Left renal cortex interstitium (tissue), 4 donors: ENCODE measurements around the gene CLDND1. TPM values are rescaled to one million over a fixed set of nuclear protein-coding genes. Genes with fewer than 3 reads are reported as not detected.

ENCODE experiments used
- DNase-seq, 4 donors: peaks; one replicate each; pipeline ENCODE4 v3.0.0-alpha.2; 2013; ENCODE audit warnings: low read depth in 4 of 4, low spot score in 2 of 4, missing footprints in 1 of 4
- polyA plus RNA-seq, 4 donors: library from polyadenylated mRNA; unstranded; fragments of 120-200 nt; gene quantifications; one replicate each; pipeline ENCODE4 v1.2.1, GENCODE V29; 2013; ENCODE audit not compliant: insufficient read length in 4 of 4

CLDND1 gene
- polyA plus RNA-seq, 4 donors = 139 to 181 (median 158) TPM

DNA sequence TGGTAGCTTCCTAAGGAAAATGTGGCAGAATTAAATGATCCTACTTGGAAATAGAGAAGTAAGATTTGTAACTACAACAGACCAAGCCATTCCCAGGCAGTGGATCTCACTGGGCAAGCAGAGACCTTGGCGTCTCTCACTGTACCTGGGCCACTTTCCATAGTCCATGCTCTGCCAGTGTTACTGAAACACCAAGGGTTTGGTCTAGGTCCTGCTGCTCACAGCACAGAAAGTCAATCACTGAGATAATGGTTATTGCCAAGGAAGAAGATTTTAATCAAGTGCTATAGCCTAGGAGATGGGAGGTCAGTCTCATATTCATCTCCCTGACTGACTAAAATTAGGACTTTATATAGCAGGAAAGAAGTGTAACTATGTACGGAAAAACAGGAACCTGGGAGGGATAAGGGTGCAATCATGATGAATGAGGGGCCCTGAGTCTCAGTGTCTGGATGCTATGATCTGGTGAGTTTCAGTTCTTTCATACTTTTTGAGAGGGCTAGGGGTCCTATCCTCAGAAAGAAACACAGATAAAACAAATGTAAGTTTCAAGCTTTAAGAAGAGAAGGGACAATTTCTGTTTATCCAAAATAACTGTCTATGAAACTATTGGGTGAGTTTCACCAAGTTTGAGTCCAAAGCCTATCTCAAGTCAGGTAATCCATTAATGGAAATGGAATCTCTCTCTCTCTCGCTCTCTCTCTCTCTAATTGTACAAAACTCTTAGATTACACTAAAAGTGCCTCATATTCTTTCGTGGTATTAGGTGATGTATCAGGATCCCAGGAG is 29.7 kb upstream of the CLDND1 start:
- no peak for DNase-seq

DNA sequence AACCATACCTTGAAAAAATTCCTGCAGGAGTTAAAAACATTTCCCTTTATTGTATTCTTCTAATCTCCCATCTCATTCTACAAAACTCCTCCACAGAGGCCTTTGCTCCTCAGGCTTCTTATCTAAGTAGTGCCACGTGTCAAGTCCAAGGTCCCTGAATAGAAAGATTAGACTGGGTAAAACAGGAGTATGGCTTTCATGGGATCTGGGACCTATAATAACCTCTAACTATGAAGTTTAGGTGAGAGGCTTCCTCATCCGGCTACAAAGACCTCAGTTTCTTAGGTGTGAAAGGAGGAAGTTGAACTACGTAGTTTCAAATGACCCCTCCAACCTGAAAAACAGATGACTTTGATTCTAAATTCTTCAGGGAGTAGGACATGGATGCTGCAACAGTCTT is 29.1 kb upstream of the CLDND1 start:
- DNase-seq = no peak

DNA sequence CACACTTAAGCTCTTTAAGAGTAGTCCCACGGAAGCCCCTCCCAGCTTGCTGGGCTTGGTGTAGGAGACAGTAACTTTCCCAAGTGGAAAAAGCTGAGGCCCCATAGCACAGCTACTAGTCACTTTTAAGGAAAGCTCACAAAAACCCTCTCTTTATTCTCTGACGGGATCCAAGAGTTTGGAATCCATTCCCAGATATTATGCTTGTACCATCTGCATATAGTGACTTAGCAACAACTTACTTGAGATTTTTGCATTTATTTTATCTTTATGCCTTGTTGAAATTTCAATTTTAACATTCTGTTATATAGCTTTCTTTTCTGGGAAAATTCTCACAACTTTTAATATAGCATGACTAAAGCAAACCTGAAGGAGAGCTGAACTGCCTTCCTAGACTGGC is 28.5 kb upstream of the CLDND1 start:
- no peak for DNase-seq

DNA sequence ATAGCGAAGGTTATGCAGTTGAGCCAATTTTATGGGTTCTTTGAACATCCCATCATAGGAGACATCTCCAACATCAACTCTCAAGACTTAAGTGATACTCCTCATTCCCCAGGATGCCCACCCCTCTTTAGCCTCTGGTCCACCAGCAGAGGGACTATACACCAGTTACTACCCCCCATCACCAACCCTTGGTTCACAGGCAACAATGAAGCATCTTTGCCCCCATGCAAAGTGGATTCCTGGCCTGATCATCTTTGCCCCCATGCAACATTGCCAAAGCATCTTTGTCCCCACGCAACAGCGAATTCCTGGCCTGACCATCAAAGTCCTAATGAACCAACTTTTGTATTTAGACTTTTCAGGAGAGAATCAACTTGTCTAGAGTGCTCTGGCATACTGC is 28.1 kb upstream of the CLDND1 start:
- no peak for DNase-seq

DNA sequence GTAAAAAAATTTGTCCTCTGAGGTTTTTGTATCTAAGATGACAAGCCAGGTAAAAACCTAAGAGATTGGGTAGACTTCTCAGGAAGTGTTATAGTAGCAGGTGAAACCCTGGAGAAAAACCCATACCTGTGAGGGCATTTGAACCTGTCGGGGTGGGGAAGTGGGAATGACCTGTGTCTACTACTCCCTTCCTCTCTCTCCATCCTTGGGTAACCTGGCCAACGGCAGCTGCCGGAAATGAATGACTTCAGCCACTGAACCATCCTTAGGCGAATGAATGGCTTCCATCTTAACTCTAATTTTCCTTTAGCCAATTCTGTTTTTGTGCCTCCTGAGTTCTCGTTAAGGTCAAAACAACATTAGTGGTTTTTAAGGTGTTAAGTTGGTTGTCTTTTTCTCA is 25.8 kb upstream of the CLDND1 start:
- no peak for DNase-seq

DNA sequence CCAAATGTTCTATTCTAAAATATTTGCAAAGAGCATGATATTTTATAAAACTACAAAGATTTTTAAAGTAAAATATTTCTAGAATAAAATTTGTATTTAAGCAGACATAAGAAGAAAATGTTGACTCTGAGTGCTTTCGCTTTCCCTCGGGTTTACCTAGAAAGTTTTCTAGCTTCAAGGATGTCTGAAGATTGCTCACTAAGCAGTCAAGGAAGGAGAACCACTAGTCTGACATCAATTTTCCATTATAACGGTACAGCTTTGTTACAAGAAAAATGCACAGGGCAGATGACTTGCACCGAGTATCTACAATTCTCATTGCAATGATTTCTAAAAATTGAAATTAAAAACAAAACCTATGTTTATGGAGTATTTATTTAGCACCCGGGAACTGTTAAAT is 23.2 kb upstream of the CLDND1 start:
- DNase-seq = no peak

DNA sequence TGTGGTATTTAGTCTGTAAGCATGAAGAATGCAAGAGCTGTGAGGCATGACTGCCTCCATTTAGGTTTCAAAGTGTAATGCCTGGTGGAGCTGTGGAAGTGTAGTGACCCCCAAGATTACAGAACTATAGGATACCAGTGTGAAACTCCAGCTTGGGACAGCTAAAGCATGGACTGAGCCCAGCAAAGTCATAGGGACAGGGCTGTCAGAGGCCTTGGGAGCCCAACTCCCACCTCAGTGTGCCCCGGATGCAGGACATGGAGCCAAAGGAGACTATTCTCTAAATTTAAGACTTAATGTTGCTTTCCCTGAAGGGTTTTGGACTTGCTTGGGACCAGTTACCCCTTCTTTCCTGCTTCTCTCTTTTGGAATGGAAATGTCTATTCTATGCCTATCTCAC is 19.9 kb upstream of the CLDND1 start:
- no peak for DNase-seq

DNA sequence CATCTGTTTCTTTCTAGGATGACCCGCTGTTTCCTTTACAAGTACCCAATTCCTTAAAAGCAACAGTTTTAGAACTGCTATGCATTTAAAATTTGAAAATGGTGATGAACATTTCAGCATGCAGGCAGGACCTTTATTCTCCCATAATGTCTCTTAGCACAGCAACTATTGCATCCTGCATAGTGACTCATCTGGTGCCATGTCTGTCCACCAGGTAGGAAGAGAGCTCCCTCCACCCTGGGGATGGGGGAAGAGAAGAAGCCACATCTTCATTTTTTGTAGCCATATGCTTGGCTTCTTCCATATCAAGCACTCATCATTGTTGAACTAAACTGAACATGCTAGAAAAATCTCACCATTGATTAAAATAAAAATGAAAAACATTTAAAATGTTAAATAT is 19.0 kb upstream of the CLDND1 start:
- no peak for DNase-seq

DNA sequence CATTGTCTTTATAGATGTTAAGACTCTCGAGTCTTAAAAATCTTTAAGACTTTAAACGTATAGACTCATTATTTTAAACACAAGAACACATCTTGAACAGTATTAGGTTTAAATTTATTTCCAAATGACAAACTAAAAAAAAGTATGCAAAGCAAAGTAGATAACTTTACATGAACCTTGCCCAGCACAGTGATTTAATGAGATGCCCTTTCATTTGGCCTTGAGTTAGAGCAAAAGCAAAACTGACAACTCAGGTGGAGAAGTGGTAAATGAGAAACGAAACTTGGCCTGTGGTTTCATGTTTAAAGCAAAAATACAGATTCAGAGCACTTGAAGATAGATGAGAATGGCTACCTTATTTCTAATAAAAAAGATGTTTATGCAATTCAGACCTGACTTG is 17.6 kb upstream of the CLDND1 start:
- DNase-seq = no peak

DNA sequence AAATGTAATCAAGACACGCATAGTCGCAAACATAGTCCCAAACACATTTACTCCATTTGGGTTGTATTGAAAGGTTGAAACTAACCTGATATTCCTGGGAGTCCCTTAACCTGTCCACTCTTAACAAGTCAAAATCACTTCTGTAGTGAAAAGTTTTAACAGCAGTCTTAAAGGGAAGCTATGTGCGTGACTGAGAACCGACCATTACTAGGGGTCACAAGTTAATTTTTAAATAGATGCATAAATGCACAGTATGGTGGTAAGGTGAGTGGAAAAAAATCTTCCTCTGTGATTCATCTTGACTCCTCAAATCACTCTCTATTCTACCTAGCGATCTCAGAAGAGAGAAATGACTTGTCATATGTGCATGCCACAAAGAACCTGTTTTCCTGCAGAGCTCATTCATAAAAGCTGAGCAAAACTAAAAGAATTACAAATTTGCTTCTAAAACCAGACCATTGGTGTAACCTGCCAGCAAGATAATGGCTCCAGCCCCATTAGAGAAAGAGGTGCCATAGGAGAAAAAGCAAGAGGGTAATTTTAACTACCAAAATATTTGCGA is 13.8 kb upstream of the CLDND1 start:
- no peak for DNase-seq

DNA sequence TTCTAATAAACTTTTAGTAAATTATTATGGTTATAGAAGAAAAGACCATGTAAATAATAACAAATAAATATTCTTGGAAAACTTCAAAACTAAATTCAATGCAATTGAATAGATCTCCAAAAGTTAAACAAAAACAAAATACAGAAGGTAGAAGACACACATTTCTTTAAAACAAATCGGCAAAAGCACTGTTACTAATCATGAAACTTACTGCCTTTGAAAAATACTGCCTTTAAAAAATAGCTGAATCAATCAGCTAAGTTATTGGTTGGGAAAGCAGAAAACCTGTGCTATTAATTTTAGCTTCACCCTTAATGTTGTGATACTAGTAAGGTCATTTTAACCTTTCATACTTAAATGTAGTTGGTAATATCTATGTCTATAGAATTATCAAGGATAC is 12.0 kb upstream of the CLDND1 start:
- DNase-seq = no peak

DNA sequence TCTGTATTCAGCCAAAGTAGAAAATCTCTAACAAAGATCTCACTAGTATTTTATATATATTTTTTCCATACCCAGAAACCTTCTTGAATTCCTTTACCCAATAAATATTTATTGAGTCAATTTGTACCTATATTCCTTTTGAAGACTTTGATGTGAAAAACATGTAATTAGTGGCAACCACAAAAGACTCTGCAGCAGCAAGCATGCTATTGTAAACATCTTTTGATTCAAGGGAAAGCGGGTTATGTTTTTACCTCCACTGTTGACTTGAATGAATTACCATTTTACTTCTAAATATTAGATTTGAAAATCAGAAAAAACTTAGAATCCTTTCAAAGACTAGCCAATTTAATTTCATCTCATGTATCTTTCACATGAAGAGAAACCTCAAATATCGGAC is 11.5 kb upstream of the CLDND1 start:
- DNase-seq = no peak

DNA sequence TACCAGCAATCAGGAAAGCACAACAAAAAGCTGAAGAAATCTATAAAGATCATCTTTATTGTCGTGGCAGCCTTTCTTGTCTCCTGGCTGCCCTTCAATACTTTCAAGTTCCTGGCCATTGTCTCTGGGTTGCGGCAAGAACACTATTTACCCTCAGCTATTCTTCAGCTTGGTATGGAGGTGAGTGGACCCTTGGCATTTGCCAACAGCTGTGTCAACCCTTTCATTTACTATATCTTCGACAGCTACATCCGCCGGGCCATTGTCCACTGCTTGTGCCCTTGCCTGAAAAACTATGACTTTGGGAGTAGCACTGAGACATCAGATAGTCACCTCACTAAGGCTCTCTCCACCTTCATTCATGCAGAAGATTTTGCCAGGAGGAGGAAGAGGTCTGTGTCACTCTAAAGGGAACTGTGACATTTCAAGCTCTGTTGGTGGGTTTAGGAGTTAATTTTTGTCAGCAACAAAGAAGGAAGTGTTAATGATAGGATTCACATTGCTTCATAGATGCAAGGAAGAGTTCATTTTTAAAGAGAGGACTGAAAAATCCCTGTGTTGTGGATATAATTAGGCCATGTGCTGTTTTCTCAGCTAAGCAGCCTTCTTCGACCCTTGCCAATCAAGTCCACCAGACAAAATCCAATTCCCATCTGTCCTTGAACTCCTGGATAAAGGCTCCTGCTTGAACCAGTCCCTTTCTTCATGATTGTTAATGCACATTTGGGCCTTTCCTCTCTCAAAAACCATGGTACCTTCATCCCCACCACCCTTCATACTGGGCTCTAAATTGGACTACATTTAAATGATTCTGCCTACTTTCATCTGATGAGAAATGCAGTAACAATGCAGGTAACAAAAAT is 10.2 kb upstream of the CLDND1 start:
- DNase-seq = no peak

DNA sequence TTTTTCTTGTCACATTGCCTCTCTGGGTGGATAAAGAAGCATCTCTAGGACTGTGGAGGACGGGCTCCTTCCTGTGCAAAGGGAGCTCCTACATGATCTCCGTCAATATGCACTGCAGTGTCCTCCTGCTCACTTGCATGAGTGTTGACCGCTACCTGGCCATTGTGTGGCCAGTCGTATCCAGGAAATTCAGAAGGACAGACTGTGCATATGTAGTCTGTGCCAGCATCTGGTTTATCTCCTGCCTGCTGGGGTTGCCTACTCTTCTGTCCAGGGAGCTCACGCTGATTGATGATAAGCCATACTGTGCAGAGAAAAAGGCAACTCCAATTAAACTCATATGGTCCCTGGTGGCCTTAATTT is 9.6 kb upstream of the CLDND1 start:
- DNase-seq = no peak

DNA sequence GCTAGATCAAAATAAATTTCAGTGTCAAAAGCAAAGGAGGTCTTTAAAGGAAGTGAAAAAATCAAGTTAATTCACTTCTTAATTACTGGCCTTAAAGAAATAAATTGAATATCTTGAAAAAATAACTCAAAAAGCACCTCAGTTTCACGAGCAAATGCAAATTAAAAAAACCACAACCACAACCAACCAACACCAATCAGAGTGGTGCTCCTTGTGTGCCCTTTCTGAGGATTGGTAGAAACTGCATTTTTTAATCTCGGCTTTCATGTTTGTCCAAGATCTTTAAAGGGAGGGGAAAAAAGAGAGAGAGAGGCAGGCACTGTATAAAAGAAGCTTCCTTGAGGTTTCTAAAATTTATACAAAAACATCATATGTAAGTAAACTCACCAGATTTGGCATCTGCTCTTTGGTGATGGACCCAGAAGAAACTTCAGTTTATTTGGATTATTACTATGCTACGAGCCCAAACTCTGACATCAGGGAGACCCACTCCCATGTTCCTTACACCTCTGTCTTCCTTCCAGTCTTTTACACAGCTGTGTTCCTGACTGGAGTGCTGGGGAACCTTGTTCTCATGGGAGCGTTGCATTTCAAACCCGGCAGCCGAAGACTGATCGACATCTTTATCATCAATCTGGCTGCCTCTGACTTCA is 9.0 kb upstream of the CLDND1 start, which contains the start of gene GPR15:
Gene GPR15 (plus strand): TSS at position 357 of the 653 bp plus-strand sequence. CDS start 56 bp downstream, at position 413.
- no peak for DNase-seq

DNA sequence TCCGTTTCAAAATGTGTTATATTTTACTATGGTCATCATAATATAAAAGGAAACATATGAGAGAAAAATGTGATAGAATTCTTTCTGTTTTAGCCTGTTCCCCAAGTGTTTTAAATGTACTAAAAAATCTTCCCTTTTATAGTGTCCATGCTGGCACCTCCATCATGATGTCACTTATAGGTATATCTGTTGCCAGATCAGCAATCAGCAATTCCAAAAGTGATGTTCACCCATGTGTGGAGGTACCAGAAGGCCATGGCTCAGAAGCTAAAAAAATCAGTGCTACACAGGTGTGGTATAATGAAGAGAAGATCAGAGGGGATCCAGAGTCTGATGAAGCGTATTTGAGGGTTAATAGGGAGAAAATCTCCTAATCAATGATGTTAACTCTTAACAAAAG is 8.0 kb upstream of the CLDND1 start:
- DNase-seq = no peak

DNA sequence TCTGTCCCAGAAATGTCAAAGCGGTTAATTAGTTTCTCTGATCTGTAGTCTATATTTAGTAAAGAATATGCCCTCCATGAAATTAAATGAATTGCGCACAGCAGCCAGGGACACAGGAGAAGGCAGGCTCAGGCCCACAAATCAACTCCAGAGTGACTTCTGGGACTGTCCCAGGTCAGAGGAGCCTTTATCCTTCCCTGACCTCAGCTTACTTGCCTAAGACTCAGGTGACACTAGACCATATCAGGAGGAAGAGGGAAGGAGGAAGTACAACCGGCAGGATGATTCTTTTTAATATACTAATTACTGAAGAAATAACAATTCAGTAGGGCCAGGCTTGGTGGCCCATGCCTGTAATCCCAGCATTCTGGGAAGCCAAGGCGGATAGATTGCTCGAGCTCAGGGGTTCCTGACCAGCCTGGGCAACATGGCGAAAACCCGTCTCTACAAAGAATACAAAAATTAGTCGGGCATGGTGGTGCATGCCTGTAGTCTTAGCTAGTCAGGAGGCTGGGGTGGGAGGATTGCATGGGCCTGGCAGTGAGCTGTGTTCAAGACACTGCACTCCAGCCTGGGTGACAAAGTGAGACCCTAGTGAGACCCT is 7.3 kb upstream of the CLDND1 start:
- no peak for DNase-seq

DNA sequence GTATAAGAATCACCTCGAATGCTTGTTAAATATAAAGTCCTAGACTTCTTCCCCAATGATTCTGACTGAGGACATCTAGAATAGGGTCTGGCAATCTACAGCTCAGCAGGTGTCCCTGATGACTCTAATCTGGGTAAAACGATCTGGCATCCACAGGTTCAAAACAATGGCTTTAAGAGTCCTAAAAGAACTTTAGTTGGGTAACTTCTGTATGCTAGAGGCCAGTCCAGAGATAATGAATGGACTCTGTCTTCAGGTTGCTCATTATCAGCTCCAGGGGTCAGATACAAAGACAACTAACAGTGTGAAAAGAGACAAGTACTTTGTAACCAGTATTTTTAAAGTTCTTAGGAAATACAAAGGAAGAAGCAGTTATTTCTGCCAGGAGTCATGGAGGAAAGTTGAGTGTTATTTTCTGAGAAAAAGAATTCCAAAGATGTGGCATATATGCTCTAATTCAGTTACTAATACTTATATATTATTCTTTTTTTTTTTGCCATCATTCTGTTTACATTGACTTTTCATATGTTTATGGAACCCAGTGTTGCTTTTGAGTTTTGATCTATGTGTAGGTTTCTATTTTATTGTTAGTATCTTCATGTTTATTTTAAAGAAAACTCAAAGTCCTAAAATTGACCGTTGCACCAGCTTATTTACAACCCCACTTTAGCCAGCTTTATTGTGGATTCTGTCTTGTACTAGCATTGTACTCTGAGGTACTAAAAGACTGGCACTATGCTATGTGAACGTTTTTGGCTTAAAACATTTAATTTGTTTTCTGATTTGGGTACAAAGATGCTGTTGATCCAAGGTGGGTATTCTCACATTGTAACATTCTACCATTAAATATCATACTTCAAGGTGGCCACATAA is 6.0 kb upstream of the CLDND1 start:
- DNase-seq = no peak

DNA sequence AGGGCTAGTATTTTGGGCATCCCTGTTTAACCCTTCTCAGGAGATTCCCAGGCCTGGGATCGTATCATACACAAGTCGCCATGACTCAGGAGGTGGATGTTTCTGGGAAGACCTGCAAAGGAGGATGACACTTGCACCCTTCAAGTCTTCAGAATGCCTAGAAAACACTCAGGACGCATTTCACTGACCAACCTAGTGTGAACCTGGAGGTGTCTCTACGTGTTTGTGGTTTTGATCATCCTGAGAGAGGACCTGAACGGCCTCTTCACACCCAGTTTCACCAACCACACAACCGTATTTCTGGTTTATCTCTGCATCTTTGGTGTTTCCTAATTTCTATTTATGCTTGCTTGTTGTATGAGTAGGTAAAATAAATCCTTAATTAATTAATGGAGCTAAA is 2.8 kb upstream of the CLDND1 start:
- no peak for DNase-seq
